Fibroblast of lung (primary cell): Measurements from ENCODE around the gene TMEM59. TPM values are rescaled to one million over a fixed set of nuclear protein-coding genes. Genes with fewer than 3 reads are reported as not detected.

Experiments used
- DNase-seq, 2 donors: peaks; one replicate each; pipeline versions ENCODE4 v3.0.0 to v3.0.0-alpha.2; 2010; ENCODE audit warnings: low read depth in 2 of 2
- H2AFZ ChIP-seq: 2 replicates; pipeline ENCODE4 v1.5.1; 2012; ENCODE audit warnings: low read length, control low read depth, inconsistent platforms
- H3K27ac ChIP-seq: 2 replicates; pipeline ENCODE4 v1.5.1; 2011; ENCODE audit warnings: low read length, control low read depth; ENCODE audit not compliant: insufficient read depth
- H3K27me3 ChIP-seq: 2 replicates; pipeline ENCODE4 v1.5.1; 2011; ENCODE audit warnings: mild to moderate bottlenecking, low read length; ENCODE audit not compliant: control insufficient read depth, insufficient read depth
- H3K36me3 ChIP-seq: 2 replicates; pipeline ENCODE4 v1.5.1; 2011; ENCODE audit warnings: low read length; ENCODE audit not compliant: control insufficient read depth, insufficient read depth
- H3K4me1 ChIP-seq: 2 replicates; pipeline ENCODE4 v1.5.1; 2011; ENCODE audit warnings: low read length; ENCODE audit not compliant: control insufficient read depth, insufficient read depth; ENCODE audit errors: extremely low read depth
- H3K4me2 ChIP-seq: 2 replicates; pipeline ENCODE4 v1.5.1; 2011; ENCODE audit warnings: low read length, control low read depth; ENCODE audit not compliant: insufficient read depth; ENCODE audit errors: extremely low read depth
- H3K4me3 ChIP-seq, 4 experiments: fragments of 200-600 bp in 1 of 4; sonication (generic) in 1 of 4; replicated peaks in 1 of 4; 2 replicates each; pipeline ENCODE4 v1.5.1; 2011 to 2016; ENCODE audit warnings: low read length in 4 of 4, low read depth in 3 of 4, mild to moderate bottlenecking in 3 of 4, control low read depth in 2 of 4, inconsistent platforms in 1 of 4, mixed read lengths in 1 of 4; ENCODE audit not compliant: insufficient read depth in 1 of 4; ENCODE audit errors: control extremely low read depth in 1 of 4
- H3K79me2 ChIP-seq: 2 replicates; pipeline ENCODE4 v1.5.1; 2012; ENCODE audit warnings: mild to moderate bottlenecking, low read length, inconsistent platforms; ENCODE audit not compliant: control insufficient read depth, insufficient read depth
- H3K9ac ChIP-seq: 2 replicates; pipeline ENCODE4 v1.5.1; 2011; ENCODE audit warnings: mild to moderate bottlenecking, low read length, control low read depth; ENCODE audit not compliant: insufficient read depth
- H3K9me3 ChIP-seq: 2 replicates; pipeline ENCODE4 v1.5.1; 2012; ENCODE audit warnings: low read depth, low read length; ENCODE audit not compliant: control insufficient read depth, insufficient read depth
- H4K20me1 ChIP-seq: 2 replicates; pipeline ENCODE4 v1.5.1; 2011; ENCODE audit warnings: low read length; ENCODE audit not compliant: control insufficient read depth, insufficient read depth; ENCODE audit errors: extremely low read depth
- CTCF ChIP-seq, 2 donors: IDR thresholded peaks in 1 of 2; conservative IDR thresholded peaks in 1 of 2; 1 replicate in 1 of 2; 2 replicates in 1 of 2; pipeline ENCODE4 v1.5.1; 2011 to 2012; ENCODE audit warnings: low read length in 2 of 2, control low read depth in 1 of 2, inconsistent platforms in 1 of 2, low read depth in 1 of 2, mild to moderate bottlenecking in 1 of 2
- EZH2 ChIP-seq: IDR thresholded peaks from 2 replicates; pipeline ENCODE4 v1.5.1; 2012; ENCODE audit warnings: low read length, control low read depth, mild to moderate bottlenecking; ENCODE audit errors: missing control alignments
- polyA plus RNA-seq, 2 donors: library from polyadenylated mRNA; depleted of rRNA in 1 of 2; stranded (reverse) in 1 of 2; unstranded in 1 of 2; fragments of >200 nt; gene quantifications; 2 replicates each; pipeline ENCODE4 v1.2.1, GENCODE V29; 2011 to 2012; ENCODE audit warnings: missing spikeins in 1 of 2
- total RNA-seq: library from RNA; depleted of rRNA; stranded (reverse); fragments of >200 nt; gene quantifications from 2 replicates; pipeline ENCODE4 v1.2.1, GENCODE V29; 2014

The TMEM59 gene
- total and polyA plus RNA-seq, 2 donors (not counting 1 experiment from before 2014, with no cell fraction given): 431 to 480 TPM

GRCh38 chr1:53984726-53985125 is 68.3 kb downstream of the TMEM59 start:
- no peaks in the 10 kb centered on the region for H3K27me3 ChIP-seq
- H2AFZ ChIP-seq: no peak overlapping the region
- no peak overlapping the region for H3K9ac ChIP-seq
- H3K4me3 ChIP-seq: no peak overlapping the region
- TF ChIP-seq CTCF (conservative IDR thresholded peaks at IDR 0.05 in 1 of 2, IDR thresholded peaks at IDR 0.05 in 1 of 2; ENCODE audit: low read depth in 1 of 2, low read length in 2 of 2) (no peak), EZH2 (no peak)
- no peaks in the 10 kb centered on the region for H3K79me2 ChIP-seq
- no peak overlapping the region for H3K27ac ChIP-seq
- H3K9me3 ChIP-seq: no peaks in the 10 kb centered on the region
- no peaks in the 10 kb centered on the region for H4K20me1 ChIP-seq
- H3K4me2 ChIP-seq: no peak overlapping the region
- no peak for DNase-seq
- no peaks in the 10 kb centered on the region for H3K36me3 ChIP-seq
- H3K4me1 ChIP-seq: peaks cover 2% of the 10 kb centered on the region

DNA sequence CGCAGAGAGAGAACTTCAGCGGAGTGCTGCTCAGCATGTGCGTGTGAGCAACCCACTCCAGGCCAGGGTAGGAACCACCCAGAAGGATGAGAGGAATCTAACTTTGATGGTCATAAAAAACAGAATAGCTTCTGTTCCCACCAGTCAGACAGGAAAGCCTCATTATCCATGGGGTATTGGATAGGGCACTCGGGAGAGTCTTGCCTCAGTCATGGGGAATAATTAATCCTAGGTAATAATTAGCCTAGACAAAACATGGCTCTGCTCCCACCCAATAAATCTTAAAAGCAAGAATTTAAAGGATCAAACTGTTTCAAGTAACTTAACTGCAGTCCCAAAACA is 70.3 kb downstream of the TMEM59 start:
- H3K4me2 ChIP-seq: peak overlapping the region; percentile 86
- H3K9ac ChIP-seq: no peak overlapping the region

DNA sequence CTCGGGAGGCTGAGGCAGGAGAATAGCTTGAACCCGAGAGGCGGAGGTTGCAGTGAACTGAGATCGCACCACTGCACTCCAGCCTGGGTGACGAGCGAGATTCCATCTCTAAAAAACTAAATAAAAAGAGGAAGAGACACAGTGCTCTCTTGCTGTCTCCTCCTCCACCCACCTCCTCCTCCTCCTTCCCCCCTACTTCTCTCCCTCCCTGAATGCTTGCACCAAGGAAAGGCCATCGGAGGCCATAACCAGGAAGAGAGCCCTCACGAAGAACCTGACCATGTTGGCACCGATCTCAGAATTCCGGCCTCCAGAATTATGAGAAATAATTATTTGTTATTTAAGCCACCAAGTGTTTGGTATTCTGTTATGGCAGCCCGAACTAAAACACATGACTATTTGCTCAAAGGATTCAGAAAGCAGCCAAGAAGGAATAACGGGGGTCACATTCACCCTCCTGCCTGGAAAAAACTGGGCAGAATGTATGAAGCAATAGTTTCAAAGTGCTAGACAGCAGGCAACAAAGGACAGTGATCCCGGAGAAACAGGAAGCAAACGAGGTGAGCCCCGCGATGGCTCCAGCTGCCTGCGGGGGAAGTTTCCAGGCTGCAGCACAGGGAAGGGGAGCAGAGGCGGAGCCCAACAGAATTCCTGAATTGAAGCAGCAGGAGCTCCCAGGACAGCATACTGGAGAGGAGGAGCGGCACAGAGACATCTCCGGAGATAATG is 70.8 kb downstream of the TMEM59 start:
- Histone ChIP-seq H3K27ac (peak overlapping the region; percentile 3), H3K4me2 (peak overlapping the region; percentile 86), H2AFZ (peak overlapping the region; percentile 82), H3K4me1 (peaks cover 2% of the 10 kb centered on the region), H3K79me2 (no peaks in the 10 kb centered on the region), H3K9me3 (no peaks in the 10 kb centered on the region), H3K9ac (peak overlapping the region; percentile 3), H3K36me3 (no peaks in the 10 kb centered on the region), H4K20me1 (no peaks in the 10 kb centered on the region), H3K27me3 (no peaks in the 10 kb centered on the region), H3K4me3 (peak overlapping the region; percentile 3 to 54 (median 30))
- peak; percentile 39 to 52 for DNase-seq
- TF ChIP-seq CTCF (conservative IDR thresholded peaks at IDR 0.05 in 1 of 2, IDR thresholded peaks at IDR 0.05 in 1 of 2; ENCODE audit: low read depth in 1 of 2, low read length in 2 of 2): no peak
- TF ChIP-seq EZH2: no peak

More for the DNA sequence above, 70.3 kb downstream of the TMEM59 start:
- Histone ChIP-seq H3K36me3 (no peaks in the 10 kb centered on the region), H3K27me3 (no peaks in the 10 kb centered on the region), H3K4me3 (peak overlapping the region; percentile 3 to 54 (median 30)), H2AFZ (peak overlapping the region; percentile 82), H3K4me1 (peaks cover 2% of the 10 kb centered on the region), H4K20me1 (no peaks in the 10 kb centered on the region), H3K27ac (no peak overlapping the region), H3K9me3 (no peaks in the 10 kb centered on the region), H3K79me2 (no peaks in the 10 kb centered on the region)
- TF ChIP-seq CTCF (conservative IDR thresholded peaks at IDR 0.05 in 1 of 2, IDR thresholded peaks at IDR 0.05 in 1 of 2; ENCODE audit: low read depth in 1 of 2, low read length in 2 of 2) (no peak), EZH2 (no peak)
- no peak for DNase-seq
